A673 (cell line): ENCODE results near the gene POFUT1. TPM values are rescaled to one million over a fixed set of nuclear protein-coding genes. Genes with fewer than 3 reads are reported as not detected.
A peak's percentile ranks its signal among the peaks of the same experiment; 100 is the strongest.

Experiments
- BruUV-seq: library from RNA; stranded (reverse); fragments of 400-500 nt; replicated peaks from 2 replicates; lab custom pipeline; 2021; lab: Mats Ljungman, UMichigan
- CTCF ChIA-PET: fragments of 300-600 bp; sonication (Branson Sonifier 250); formaldehyde crosslinking; loops from one replicate; lab custom pipeline; 2022; ENCODE audit warnings: antibody characterized with exemption; lab: Charles Lee
- POLR2A ChIA-PET: fragments of 300-600 bp; sonication (Branson Sonifier 250); formaldehyde crosslinking; loops from one replicate; lab custom pipeline; 2022; ENCODE audit warnings: antibody characterized with exemption; ENCODE audit not compliant: low non-redundant PET; lab: Charles Lee
- DNase-seq: peaks from one replicate; pipeline ENCODE4 v3.0.0-alpha.2; 2015; ENCODE audit warnings: low spot score
- H3K27ac ChIP-seq: fragments of 200-600 bp; sonication (generic); 2 replicates; pipeline ENCODE4 v1.5.1; 2016; ENCODE audit warnings: mixed run types, low read depth, mild to moderate bottlenecking, mixed read lengths, antibody characterized with exemption, low read length; ENCODE audit not compliant: poor library complexity, severe bottlenecking
- H3K27me3 ChIP-seq: fragments of 200-600 bp; sonication (generic); replicated peaks from 2 replicates; pipeline ENCODE4 v1.6.1; 2017; ENCODE audit warnings: mixed run types, low read depth, mild to moderate bottlenecking, mixed read lengths, antibody characterized with exemption, low read length; ENCODE audit not compliant: insufficient read depth, poor library complexity
- H3K36me3 ChIP-seq: fragments of 200-600 bp; sonication (generic); 2 replicates; pipeline ENCODE4 v1.6.1; 2016; ENCODE audit warnings: mixed run types, mild to moderate bottlenecking, mixed read lengths, antibody characterized with exemption, low read length; ENCODE audit not compliant: insufficient read depth, poor library complexity, severe bottlenecking
- H3K4me1 ChIP-seq: fragments of 200-600 bp; sonication (generic); 2 replicates; pipeline ENCODE4 v1.6.1; 2017; ENCODE audit warnings: mixed run types, mild to moderate bottlenecking, mixed read lengths, antibody characterized with exemption, low read length; ENCODE audit not compliant: insufficient read depth, poor library complexity, severe bottlenecking
- H3K4me3 ChIP-seq: fragments of 200-600 bp; sonication (generic); 2 replicates; pipeline ENCODE4 v1.5.1; 2016; ENCODE audit warnings: low read depth, mixed run types, mild to moderate bottlenecking, mixed read lengths, low read length; ENCODE audit not compliant: poor library complexity, severe bottlenecking
- H3K9me3 ChIP-seq: fragments of 200-600 bp; sonication (generic); 2 replicates; pipeline ENCODE4 v1.6.1; 2016; ENCODE audit warnings: mixed run types, low read depth, mild to moderate bottlenecking, mixed read lengths, antibody characterized with exemption, low read length; ENCODE audit not compliant: poor library complexity, severe bottlenecking
- EZH2 ChIP-seq: fragments of 200-600 bp; sonication (generic); IDR thresholded peaks from 2 replicates; pipeline ENCODE4 v1.6.1; 2017; ENCODE audit warnings: borderline replicate concordance, low read depth, mild to moderate bottlenecking, mixed read lengths, antibody characterized with exemption, low read length; ENCODE audit not compliant: poor library complexity, severe bottlenecking
- intact Hi-C: fragments of 100-400 bp; cut with micrococcal nuclease; formaldehyde crosslinking; loops from one replicate; pipeline ENCODE4 v1.10.0; 2022; ENCODE audit not compliant: unreplicated experiment
- total RNA-seq: library from RNA; stranded (reverse); gene quantifications from 2 replicates; pipeline ENCODE4 v1.2.3, GENCODE V29; 2021
- TF ChIP-seq, protein P1 (sequence below): fragments of 300-800, 200-600 bp; sonication (generic); conservative IDR thresholded peaks from 2 replicates; pipeline ENCODE4 v1.5.1; 2017; ENCODE audit warnings: low read depth, mild to moderate bottlenecking, antibody characterized with exemption, low read length, moderate library complexity, mixed read lengths

The POFUT1 gene
- total RNA-seq, 1 experiment from 2014 or later: 55.9 TPM

DNA sequence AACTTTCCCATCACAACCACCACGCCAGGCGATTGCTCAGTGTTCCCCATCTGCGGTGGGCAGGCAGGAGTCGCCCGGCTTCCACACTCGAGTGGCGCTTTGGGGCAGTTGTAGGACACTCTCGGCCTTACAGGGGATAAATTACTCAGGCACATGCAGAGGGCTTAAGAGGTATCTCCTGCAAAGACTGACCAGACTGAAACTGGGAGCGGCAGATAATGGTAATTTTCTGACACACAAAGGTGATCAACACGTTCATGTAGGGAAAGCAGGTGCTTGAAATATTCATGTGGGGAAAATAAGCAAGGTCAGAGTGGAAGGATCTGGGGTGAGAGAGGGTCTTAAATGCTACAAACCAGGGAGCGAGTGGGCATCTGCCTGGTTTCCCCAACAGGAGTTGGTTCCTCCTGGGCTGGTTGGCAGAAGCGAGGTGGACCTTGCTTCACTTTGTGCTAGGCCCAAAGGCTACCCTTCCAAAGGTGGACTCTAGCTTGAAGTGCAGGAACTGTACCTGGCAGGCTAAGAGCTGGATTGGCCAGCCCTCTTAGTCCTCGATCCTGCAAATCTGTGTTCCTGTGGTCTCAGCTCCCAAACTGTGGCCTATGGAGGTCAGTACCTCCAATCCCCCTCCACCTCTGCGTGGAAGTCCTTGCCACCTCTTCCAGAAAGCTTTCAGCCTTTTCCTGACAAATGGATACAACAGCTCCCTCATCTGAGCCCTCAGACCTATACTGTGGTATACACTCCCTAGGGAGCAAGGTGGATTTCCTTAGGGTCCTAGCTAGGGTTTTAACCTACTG lies 16.9 kb upstream of the POFUT1 start:
- TF ChIP-seq EZH2: no peak
- TF ChIP-seq, protein P1, sequence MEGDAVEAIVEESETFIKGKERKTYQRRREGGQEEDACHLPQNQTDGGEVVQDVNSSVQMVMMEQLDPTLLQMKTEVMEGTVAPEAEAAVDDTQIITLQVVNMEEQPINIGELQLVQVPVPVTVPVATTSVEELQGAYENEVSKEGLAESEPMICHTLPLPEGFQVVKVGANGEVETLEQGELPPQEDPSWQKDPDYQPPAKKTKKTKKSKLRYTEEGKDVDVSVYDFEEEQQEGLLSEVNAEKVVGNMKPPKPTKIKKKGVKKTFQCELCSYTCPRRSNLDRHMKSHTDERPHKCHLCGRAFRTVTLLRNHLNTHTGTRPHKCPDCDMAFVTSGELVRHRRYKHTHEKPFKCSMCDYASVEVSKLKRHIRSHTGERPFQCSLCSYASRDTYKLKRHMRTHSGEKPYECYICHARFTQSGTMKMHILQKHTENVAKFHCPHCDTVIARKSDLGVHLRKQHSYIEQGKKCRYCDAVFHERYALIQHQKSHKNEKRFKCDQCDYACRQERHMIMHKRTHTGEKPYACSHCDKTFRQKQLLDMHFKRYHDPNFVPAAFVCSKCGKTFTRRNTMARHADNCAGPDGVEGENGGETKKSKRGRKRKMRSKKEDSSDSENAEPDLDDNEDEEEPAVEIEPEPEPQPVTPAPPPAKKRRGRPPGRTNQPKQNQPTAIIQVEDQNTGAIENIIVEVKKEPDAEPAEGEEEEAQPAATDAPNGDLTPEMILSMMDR: no peak
- H3K4me3 ChIP-seq: peak overlapping the region; percentile 71
- H3K27ac ChIP-seq: peak overlapping the region; percentile 87
- ChIA-PET CTCF (no interaction called here), POLR2A (interaction anchor here (0.6 kb wide), 1 partner anchor 76 kb away, joined by 3 read pairs; no protein-coding TSS in a partner anchor)
- intact Hi-C loops: no loop called here
- no peaks in the 10 kb centered on the region for H3K27me3 ChIP-seq
- BruUV-seq: no TSS peak
- no peak for DNase-seq
- no peaks in the 10 kb centered on the region for H3K9me3 ChIP-seq
- peaks cover 7% of the 10 kb centered on the region for H3K4me1 ChIP-seq
- H3K36me3 ChIP-seq: peaks cover 7% of the 10 kb centered on the region

DNA sequence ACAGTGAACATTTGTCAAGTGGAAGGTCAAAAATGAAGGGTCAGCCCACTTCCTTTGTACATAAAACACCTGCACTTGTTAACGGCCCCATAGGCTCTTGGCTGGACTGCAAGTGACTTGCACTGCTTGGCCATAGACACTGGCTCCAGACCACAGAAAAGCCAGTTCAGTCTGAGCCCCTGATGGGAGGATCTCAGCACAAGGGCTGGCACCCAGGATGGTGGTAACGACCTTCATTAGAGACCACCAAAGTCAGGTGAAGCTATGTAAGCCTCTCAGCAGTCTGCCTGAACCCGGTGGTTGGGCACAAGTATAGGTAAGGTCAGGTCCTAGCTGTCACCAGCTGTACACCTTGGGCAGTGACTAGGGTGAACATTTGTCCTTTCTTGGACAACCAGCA lies 16.3 kb upstream of the POFUT1 start:
- BruUV-seq: no TSS peak
- Histone ChIP-seq H3K9me3 (no peaks in the 10 kb centered on the region), H3K27ac (no peak overlapping the region), H3K36me3 (peaks cover 13% of the 10 kb centered on the region), H3K27me3 (no peaks in the 10 kb centered on the region), H3K4me1 (peaks cover 7% of the 10 kb centered on the region), H3K4me3 (no peak overlapping the region)
- CTCF ChIA-PET: no interaction called here
- intact Hi-C loops: no loop called here
- POLR2A ChIA-PET: no interaction called here
- TF ChIP-seq EZH2: no peak
- TF ChIP-seq, protein P1: no peak
- DNase-seq: no peak

DNA sequence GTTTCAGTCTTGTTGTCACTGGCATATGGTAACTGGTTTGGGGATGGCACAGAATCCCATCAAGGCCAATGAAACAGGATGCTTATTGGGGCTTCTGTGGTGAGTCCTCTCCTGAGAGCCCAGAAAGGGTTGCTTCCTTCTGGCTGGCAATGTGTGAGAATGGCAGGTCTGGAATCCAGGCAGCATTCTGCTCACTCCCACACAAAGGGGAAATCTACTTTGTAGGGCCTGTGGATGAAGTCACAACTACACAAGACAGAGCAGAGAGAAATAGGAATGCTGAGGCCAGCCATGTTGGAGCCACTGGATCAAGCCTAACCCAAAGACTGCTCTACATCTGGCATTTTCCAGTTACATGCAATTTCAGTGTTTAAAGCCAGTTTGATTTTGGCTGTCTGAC lies 15.8 kb upstream of the POFUT1 start:
- Histone ChIP-seq H3K27me3 (no peaks in the 10 kb centered on the region), H3K4me1 (peaks cover 7% of the 10 kb centered on the region), H3K27ac (no peak overlapping the region), H3K36me3 (peaks cover 17% of the 10 kb centered on the region), H3K9me3 (no peaks in the 10 kb centered on the region), H3K4me3 (no peak overlapping the region)
- CTCF ChIA-PET: no interaction called here
- DNase-seq: no peak
- intact Hi-C loops: no loop called here
- no TSS peak for BruUV-seq
- TF ChIP-seq, protein P1: no peak
- no peak for TF ChIP-seq EZH2
- POLR2A ChIA-PET: no interaction called here
